Activated CD8-positive, alpha-beta memory T cell treated with anti-CD3 and anti-CD28 coated beads for 36 hours (primary cell): ENCODE measurements around the gene NDE1. TPM values are rescaled to one million over a fixed set of nuclear protein-coding genes. Genes with fewer than 3 reads are reported as not detected.

Experiments
- CTCF ChIA-PET: fragments of 350-600 bp; sonication (Branson Sonifier 250); formaldehyde crosslinking; loops from one replicate; lab custom pipeline; 2021; ENCODE audit warnings: antibody characterized with exemption; lab: Charles Lee
- POLR2A ChIA-PET: fragments of 350-600 bp; sonication (Branson Sonifier 250); formaldehyde crosslinking; loops from one replicate; lab custom pipeline; 2021; ENCODE audit warnings: antibody characterized with exemption; lab: Charles Lee
- total RNA-seq, 2 experiments: library from RNA; stranded (reverse); gene quantifications; one replicate each; pipeline ENCODE4 v1.2.3, GENCODE V29; 2021

Gene NDE1
- total RNA-seq, 2 experiments from 2014 or later: 110 to 115 TPM

GRCh38 chr16:15770107-15770506 lies 120.1 kb downstream of the NDE1 start:
- POLR2A ChIA-PET: no interaction called here
- CTCF ChIA-PET: interaction anchor here (1.3 to 2.3 kb wide), 2 partner anchors 14 to 52 kb away, joined by 5 read pairs; no protein-coding TSS in a partner anchor

- ChIA-PET POLR2A (no interaction called here), CTCF (interaction anchor here (1.3 to 2.3 kb wide), 2 partner anchors 14 to 52 kb away, joined by 5 read pairs; no protein-coding TSS in a partner anchor)
These were observed 120.5 kb downstream of the NDE1 start for GRCh38 chr16:15770512-15770911.

GRCh38 chr16:15771694-15772093 lies 121.6 kb downstream of the NDE1 start:
- POLR2A ChIA-PET: interaction anchor here (0.6 kb wide), 1 partner anchor 424 kb away, joined by 5 read pairs; no protein-coding TSS in a partner anchor
- CTCF ChIA-PET: no interaction called here

GRCh38 chr16:15772579-15773293 lies 122.7 kb downstream of the NDE1 start:
- ChIA-PET POLR2A (no interaction called here), CTCF (interaction anchor here (1.0 kb wide), 1 partner anchor 16 kb away, joined by 3 read pairs; no protein-coding TSS in a partner anchor)

- ChIA-PET CTCF (no interaction called here), POLR2A (no interaction called here)
These were observed 123.9 kb downstream of the NDE1 start for GRCh38 chr16:15773968-15774367.

- ChIA-PET POLR2A (no interaction called here), CTCF (interaction anchor here (0.6 kb wide), 1 partner anchor 49 kb away, joined by 8 read pairs; no protein-coding TSS in a partner anchor)
These were observed 125.2 kb downstream of the NDE1 start for GRCh38 chr16:15775209-15775608.

- CTCF ChIA-PET: no interaction called here
- POLR2A ChIA-PET: no interaction called here
These were observed 125.7 kb downstream of the NDE1 start for GRCh38 chr16:15775663-15776304.

Other genes starting within 250 kb of the NDE1 start
- gene BMERB1, start 215.7 kb upstream of the NDE1 start, total RNA-seq: 10 to 100 TPM; 21.6 to 23.2 TPM
- 10 to 100 TPM; 53.6 to 55.5 TPM for gene MARF1, start 7.1 kb upstream of the NDE1 start, total RNA-seq
- not detected for gene MYH11, start 206.8 kb downstream of the NDE1 start, total RNA-seq
- gene CEP20, start 238.4 kb downstream of the NDE1 start, total RNA-seq: 10 to 100 TPM; 38.8 to 40.1 TPM